PFSK-1 (cell line): ENCODE data around the gene TMEM19.

Experiments used
- FOXP2 ChIP-seq: optimal IDR thresholded peaks from 2 replicates; pipeline ENCODE3; 2011; ENCODE audit warnings: borderline replicate concordance, control low read depth, inconsistent platforms; ENCODE audit not compliant: insufficient read depth; ENCODE audit errors: extremely low read length, extremely low read depth
- POLR2AphosphoS5 ChIP-seq: IDR thresholded peaks from 2 replicates; pipeline ENCODE4 v1.6.1; 2012; ENCODE audit warnings: low read depth, mild to moderate bottlenecking, control low read depth, low read length, moderate library complexity
- REST ChIP-seq, 2 experiments: IDR thresholded peaks; 2 replicates each; pipeline versions ENCODE4 v1.6.1 to v1.8.0; 2011 to 2012; ENCODE audit warnings: low read depth in 2 of 2, low read length in 2 of 2, control low read depth in 1 of 2, inconsistent platforms in 1 of 2, mild to moderate bottlenecking in 1 of 2, moderate library complexity in 1 of 2; ENCODE audit not compliant: insufficient read depth in 1 of 2
- SIN3A ChIP-seq: IDR thresholded peaks from 2 replicates; pipeline ENCODE4 v1.6.1; 2012; ENCODE audit warnings: mild to moderate bottlenecking, low read length, moderate library complexity, borderline replicate concordance; ENCODE audit not compliant: insufficient read depth
- TAF1 ChIP-seq: IDR thresholded peaks from 2 replicates; pipeline ENCODE4 v1.6.1; 2012; ENCODE audit warnings: low read length, control low read depth, borderline replicate concordance; ENCODE audit not compliant: insufficient read depth

GRCh38 chr12:71726548-71726947 lies 40.7 kb downstream of the TMEM19 start:
- TF ChIP-seq REST (IDR thresholded peaks at IDR 0.05; ENCODE audit: insufficient read depth in 1 of 2, low read depth in 2 of 2, low read length in 2 of 2) (no peak), TAF1 (no peak), POLR2AphosphoS5 (no peak), FOXP2 (no peak), SIN3A (no peak)
